GM12878 (cell line): ENCODE measurements around the gene STK39. TPM values are rescaled to one million over a fixed set of nuclear protein-coding genes. Genes with fewer than 3 reads are reported as not detected.

ENCODE experiments used
- ATAC-seq: fragments of 200-7000 bp; cut with Tn5 transposase; 3 replicates; pipeline ENCODE4 v1.9.1; 2020; ENCODE audit warnings: mild to moderate bottlenecking, moderate library complexity
- BruUV-seq: library from RNA; stranded (reverse); fragments of 400-500 nt; replicated peaks from 2 replicates; lab custom pipeline; 2021; lab: Mats Ljungman, UMichigan
- CTCF ChIA-PET: fragments of 300-600 bp; sonication (Branson Sonifier 250); formaldehyde crosslinking; extraction: SDS; loops from one replicate; lab custom pipeline; 2021; ENCODE audit warnings: inconsistent platforms; lab: Yijun Ruan, JAX
- POLR2A ChIA-PET: fragments of 350-600 bp; formaldehyde crosslinking; extraction: SDS; loops from one replicate; lab custom pipeline; 2021; ENCODE audit warnings: inconsistent platforms; lab: Charles Lee
- RAD21 ChIA-PET: fragments of 300-600 bp; sonication (Branson Sonifier 250); formaldehyde crosslinking; loops from one replicate; lab custom pipeline; 2023; ENCODE audit warnings: antibody characterized with exemption; ENCODE audit not compliant: unreplicated experiment; lab: Charles Lee
- SMC1A ChIA-PET: fragments of 300-600 bp; sonication (Branson Sonifier 250); formaldehyde crosslinking; loops from one replicate; lab custom pipeline; 2023; ENCODE audit not compliant: unreplicated experiment, uncharacterized antibody; lab: Charles Lee
- DNase-seq: peaks from one replicate; pipeline ENCODE4 v3.0.0-alpha.2; 2011; ENCODE audit warnings: low read depth, low spot score
- FAIRE-seq: peaks from 3 replicates; lab custom pipeline; 2011; peaks lifted over from hg19 to GRCh38; lab: Jason Lieb, UNC
- H2AFZ ChIP-seq: 2 replicates; pipeline ENCODE4 v1.6.0; 2011; ENCODE audit warnings: low read depth, low read length, control low read depth; ENCODE audit not compliant: control insufficient read depth
- H3K27ac ChIP-seq: 2 replicates; pipeline ENCODE4 v1.5.1; 2011; ENCODE audit warnings: control low read depth; ENCODE audit not compliant: control insufficient read depth, insufficient read depth
- H3K27me3 ChIP-seq, 2 experiments: replicated peaks in 1 of 2; 2 replicates each; pipeline versions ENCODE4 v1.6.0 to v1.6.1; 2011; ENCODE audit warnings: low read length in 1 of 2; ENCODE audit not compliant: control insufficient read depth in 2 of 2, insufficient read depth in 2 of 2
- H3K36me3 ChIP-seq, 2 experiments: 2 replicates each; pipeline ENCODE4 v1.5.1; 2011; ENCODE audit warnings: low read length in 1 of 2; ENCODE audit not compliant: control insufficient read depth in 2 of 2, insufficient read depth in 2 of 2
- H3K4me1 ChIP-seq: 2 replicates; pipeline ENCODE4 v1.6.1; 2011; ENCODE audit warnings: mild to moderate bottlenecking, low read length, moderate library complexity, mixed read lengths; ENCODE audit not compliant: control insufficient read depth, insufficient read depth
- H3K4me2 ChIP-seq: 2 replicates; pipeline ENCODE4 v1.6.0; 2011; ENCODE audit warnings: control low read depth; ENCODE audit not compliant: control insufficient read depth, insufficient read depth
- H3K4me3 ChIP-seq: fragments of 200-600 bp; sonication (generic); 2 replicates; pipeline ENCODE4 v1.5.1; 2016
- H3K79me2 ChIP-seq: 2 replicates; pipeline ENCODE4 v1.6.0; 2011; ENCODE audit warnings: low read length; ENCODE audit not compliant: control insufficient read depth, insufficient read depth
- H3K9ac ChIP-seq: 2 replicates; pipeline ENCODE4 v1.8.0; 2011; ENCODE audit warnings: low read length, control low read depth, mixed read lengths; ENCODE audit not compliant: control insufficient read depth, insufficient read depth
- H3K9me3 ChIP-seq: replicated peaks from 3 replicates; pipeline ENCODE4 v1.5.1; 2011; ENCODE audit warnings: mild to moderate bottlenecking, low read length; ENCODE audit not compliant: control insufficient read depth, insufficient read depth
- H4K20me1 ChIP-seq: 2 replicates; pipeline ENCODE4 v1.6.0; 2011; ENCODE audit not compliant: control insufficient read depth, insufficient read depth
- ASH2L ChIP-seq: fragments of 300-600, 200-600 bp; sonication (generic); IDR thresholded peaks from 2 replicates; pipeline ENCODE4 v1.6.1; 2017; ENCODE audit warnings: low read depth, mild to moderate bottlenecking, borderline replicate concordance
- BHLHE40 ChIP-seq, 2 experiments: fragments of 450-650 bp in 1 of 2; IDR thresholded peaks; 2 replicates each; pipeline ENCODE4 v1.6.1; 2011 to 2017; ENCODE audit warnings: low read depth in 2 of 2, borderline replicate concordance in 1 of 2, improper control_type of control experiment in 1 of 2, low read length in 1 of 2, mild to moderate bottlenecking in 1 of 2
- CBX3 ChIP-seq: fragments of 200-600 bp; sonication (generic); IDR thresholded peaks from 2 replicates; pipeline ENCODE4 v1.6.1; 2016; ENCODE audit warnings: low read depth, borderline replicate concordance
- CEBPZ ChIP-seq: fragments of 150-350 bp; IDR thresholded peaks from 2 replicates; pipeline ENCODE4 v1.6.1; 2016; ENCODE audit warnings: low read depth, low read length
- CHD1 ChIP-seq: IDR thresholded peaks from 2 replicates; pipeline ENCODE4 v1.6.1; 2012; ENCODE audit warnings: low read depth, low read length, improper control_type of control experiment
- CREM ChIP-seq: IDR thresholded peaks from 2 replicates; pipeline ENCODE4 v1.6.1; 2014; ENCODE audit warnings: antibody characterized with exemption, low read depth
- EP300 ChIP-seq, 2 experiments: fragments of 150-350 bp in 1 of 2; IDR thresholded peaks; 2 replicates each; pipeline ENCODE4 v1.6.1; 2011 to 2012; ENCODE audit warnings: low read depth in 2 of 2, low read length in 2 of 2, borderline replicate concordance in 1 of 2, improper control_type of control experiment in 1 of 2, inconsistent platforms in 1 of 2; ENCODE audit not compliant: control insufficient read depth in 1 of 2
- NBN ChIP-seq: fragments of 450-650 bp; IDR thresholded peaks from 2 replicates; pipeline ENCODE4 v1.6.1; 2016
- RFX5 ChIP-seq: IDR thresholded peaks from 2 replicates; pipeline ENCODE4 v1.6.1; 2011; ENCODE audit warnings: low read depth, low read length, improper control_type of control experiment
- SPI1 ChIP-seq: IDR thresholded peaks from 2 replicates; pipeline ENCODE4 v1.6.1; 2011; ENCODE audit warnings: low read depth, mild to moderate bottlenecking, low read length, moderate library complexity, borderline replicate concordance; ENCODE audit not compliant: insufficient read depth
- YBX1 ChIP-seq: fragments of 450-650 bp; IDR thresholded peaks from 2 replicates; pipeline ENCODE4 v1.6.1; 2016; ENCODE audit warnings: antibody characterized with exemption
- ZBED1 ChIP-seq: IDR thresholded peaks from 2 replicates; pipeline ENCODE4 v1.6.1; 2016; ENCODE audit warnings: borderline replicate concordance
- ZNF274 ChIP-seq: IDR thresholded peaks from one replicate; pipeline ENCODE4 v1.8.0; 2011; ENCODE audit not compliant: insufficient read length, insufficient read depth
- WGBS: methylation state at CpG from one replicate; pipeline ENCODE4 v1.1.6; 2016; ENCODE audit warnings: low lambda C conversion rate; ENCODE audit not compliant: insufficient replicate concordance, insufficient coverage; ENCODE audit errors: missing lambda C conversion rate; 5-methylcytosine and 5-hydroxymethylcytosine counted together
- in situ Hi-C: fragments of 300-500 bp; cut with MboI; formaldehyde crosslinking; loops from 9 replicates; pipeline ENCODE4 v1.14.3; 2018; ENCODE audit warnings: mixed read lengths
- intact Hi-C: fragments of 100-400 bp; cut with micrococcal nuclease; formaldehyde crosslinking; loops from one replicate; pipeline ENCODE4 v1.14.2; 2022; ENCODE audit not compliant: unreplicated experiment
- polyA plus RNA-seq, 11 experiments: library from polyadenylated mRNA; depleted of rRNA in 4 of 11; unstranded in 6 of 11; stranded (reverse) in 5 of 11; fragments of >200 nt; fragmentation: Nextera tagmentation in 4 of 11; fragmentation: Illumina TruSeq in 1 of 11; extraction: Ambion mirVana in 4 of 11; extraction: Trizol in 1 of 11; gene quantifications; 1 replicate in 1 of 11; 2 replicates in 10 of 11; pipeline versions ENCODE4 v1.2.1 to v1.2.3, GENCODE V29; 2011 to 2016; ENCODE audit warnings: inconsistent platforms in 2 of 11, missing spikeins in 2 of 11, low read depth in 1 of 11
- total RNA-seq, 4 experiments: library from RNA; depleted of rRNA in 3 of 4; stranded (reverse); fragments of >200 nt in 3 of 4; fragmentation: Illumina TruSeq in 1 of 4; extraction: Trizol in 1 of 4; gene quantifications; 2 replicates each; pipeline versions ENCODE4 v1.2.1 to v1.2.3, GENCODE V29; 2013 to 2021
- TF ChIP-seq, protein P1 (sequence below): IDR thresholded peaks from 2 replicates; pipeline ENCODE4 v1.6.1; 2011; ENCODE audit warnings: mild to moderate bottlenecking, low read depth, low read length, moderate library complexity; ENCODE audit not compliant: insufficient replicate concordance

STK39 gene
- total and polyA plus RNA-seq, 10 of the 15 experiments (the other 5 are each of a cell fraction or from before 2014, with no cell fraction given): 0.03 to 0.21 (median 0.07) TPM; not detected in 5

GRCh38 chr2:168058675-168059074 is 188.7 kb downstream of the STK39 start:
- Histone ChIP-seq H3K4me1 (no peaks in the 10 kb centered on the region), H3K27ac (no peak overlapping the region), H4K20me1 (no peaks in the 10 kb centered on the region), H3K4me3 (no peak overlapping the region), H3K4me2 (no peak overlapping the region), H3K9ac (no peak overlapping the region), H3K79me2 (no peaks in the 10 kb centered on the region), H3K36me3 (no peaks in the 10 kb centered on the region), H2AFZ (no peak overlapping the region), H3K27me3 (no peaks in the 10 kb centered on the region; a peak in 1 of 4 replicates), H3K9me3 (no peaks in the 10 kb centered on the region)
- ChIA-PET POLR2A (no interaction called here), SMC1A (no interaction called here), CTCF (no interaction called here), RAD21 (no interaction called here)
- intact Hi-C loops: no loop called here
- FAIRE-seq (no peak), ATAC-seq (no peak), DNase-seq (no peak)
- in situ Hi-C loops: no loop called here
- no TSS peak for BruUV-seq
- TF ChIP-seq ZNF274 (no peak), ZBED1 (no peak), NBN (no peak), SPI1 (no peak), CBX3 (no peak), EP300 (IDR thresholded peaks at IDR 0.05; ENCODE audit: borderline replicate concordance in 1 of 2, control insufficient read depth in 1 of 2, low read depth in 2 of 2, low read length in 2 of 2) (no peak), BHLHE40 (IDR thresholded peaks at IDR 0.05; ENCODE audit: borderline replicate concordance in 1 of 2, low read depth in 2 of 2, low read length in 1 of 2) (no peak), RFX5 (no peak), CEBPZ (no peak), CREM (no peak), CHD1 (no peak), YBX1 (no peak), ASH2L (no peak)
- TF ChIP-seq, protein P1, sequence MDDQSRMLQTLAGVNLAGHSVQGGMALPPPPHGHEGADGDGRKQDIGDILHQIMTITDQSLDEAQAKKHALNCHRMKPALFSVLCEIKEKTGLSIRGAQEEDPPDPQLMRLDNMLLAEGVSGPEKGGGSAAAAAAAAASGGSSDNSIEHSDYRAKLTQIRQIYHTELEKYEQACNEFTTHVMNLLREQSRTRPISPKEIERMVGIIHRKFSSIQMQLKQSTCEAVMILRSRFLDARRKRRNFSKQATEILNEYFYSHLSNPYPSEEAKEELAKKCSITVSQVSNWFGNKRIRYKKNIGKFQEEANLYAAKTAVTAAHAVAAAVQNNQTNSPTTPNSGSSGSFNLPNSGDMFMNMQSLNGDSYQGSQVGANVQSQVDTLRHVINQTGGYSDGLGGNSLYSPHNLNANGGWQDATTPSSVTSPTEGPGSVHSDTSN: no peak
- 26% methylated on average over 3 of the region's 3 CpGs for WGBS
